Fibroblast of upper back skin (primary cell): ENCODE measurements around the gene NMRK2.

ENCODE experiments used
- DNase-seq: peaks from one replicate; pipeline ENCODE4 v3.0.0-alpha.2; 2013

NMRK2 gene

DNA sequence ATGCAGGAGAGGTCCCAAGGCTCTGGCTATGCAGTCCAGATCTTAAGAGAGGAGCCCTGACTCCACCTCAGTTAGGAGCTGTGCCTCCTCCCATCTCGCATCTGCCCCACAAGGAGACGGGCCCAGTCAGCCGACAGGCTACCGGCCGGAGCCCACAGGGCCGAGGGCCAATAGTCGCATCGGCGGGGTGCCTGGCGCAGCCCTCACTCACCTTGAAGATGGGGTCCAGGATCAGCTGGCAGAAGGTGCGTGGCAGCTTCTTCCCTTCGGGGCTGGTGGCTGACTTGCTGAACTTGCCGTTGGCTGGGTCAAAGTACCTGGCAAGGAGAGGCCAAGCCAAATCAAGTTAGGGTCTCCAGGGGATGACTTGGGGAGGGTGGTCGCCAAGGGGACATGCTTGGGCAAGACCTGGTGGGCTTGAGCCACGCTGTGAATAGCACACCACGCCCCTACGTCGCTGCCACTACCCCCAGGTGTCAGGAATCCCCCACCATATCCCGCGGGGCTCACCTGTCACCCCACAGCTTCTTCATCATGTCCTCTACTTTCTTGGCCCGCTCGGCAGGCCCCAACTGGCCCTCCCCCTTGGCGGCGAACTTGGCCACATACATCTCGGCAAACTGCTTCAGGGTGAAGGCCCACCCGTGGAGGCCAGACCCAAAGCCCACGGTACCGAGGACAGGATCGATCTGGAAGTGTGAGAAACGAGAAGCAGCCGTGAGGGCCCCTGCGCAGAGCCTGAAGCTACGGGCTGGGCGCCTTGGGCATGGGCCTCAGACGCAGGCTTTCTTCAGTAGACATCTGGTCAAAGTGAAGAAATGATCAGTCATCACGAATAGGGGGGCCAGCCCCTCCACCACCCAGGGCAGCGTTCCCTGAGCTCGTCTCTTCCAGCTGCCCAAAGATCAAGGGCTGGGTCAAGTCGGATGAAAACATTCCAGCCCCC, 49.1 kb downstream of the NMRK2 start:
- DNase-seq, result no peak

DNA sequence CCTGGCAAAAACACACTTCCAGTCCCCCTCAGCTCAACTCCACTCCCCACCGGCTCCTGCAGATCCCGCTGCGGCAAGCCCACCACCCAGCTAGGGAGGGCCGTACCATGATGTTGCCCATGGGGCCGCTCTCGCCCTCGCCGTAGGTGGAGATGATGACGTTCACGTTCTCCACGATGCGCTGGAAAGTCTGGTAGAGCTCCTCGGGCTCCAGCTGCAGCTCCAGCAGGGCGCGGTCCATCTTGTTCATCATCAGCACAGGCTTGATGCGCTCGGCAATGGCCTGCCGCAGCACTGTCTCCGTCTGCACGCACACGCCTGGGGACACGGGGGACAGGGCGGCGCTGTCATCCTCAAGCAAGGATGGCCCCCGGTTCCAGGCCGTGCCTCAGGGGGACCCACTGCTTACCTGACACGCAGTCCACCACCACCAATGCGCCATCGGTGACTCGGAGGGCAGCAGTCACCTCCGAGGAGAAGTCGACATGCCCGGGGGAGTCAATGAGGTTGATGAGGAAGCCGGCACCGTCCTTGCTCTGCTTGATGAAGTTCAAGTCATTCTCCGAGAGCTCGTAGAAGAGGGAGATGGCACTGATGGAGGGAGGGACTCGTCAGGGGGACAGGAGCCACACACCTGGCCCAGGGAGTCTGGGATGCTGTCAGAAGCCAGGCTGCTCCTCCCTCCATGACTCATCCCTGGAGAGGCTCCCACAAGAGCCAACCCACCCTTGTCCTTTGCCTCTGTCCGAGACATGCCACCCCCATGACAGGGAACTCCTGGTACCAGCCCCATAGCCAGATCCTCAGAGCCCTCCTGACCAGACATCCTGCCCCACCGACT, 50.1 kb downstream of the NMRK2 start:
- DNase-seq, result peak; percentile 49

DNA sequence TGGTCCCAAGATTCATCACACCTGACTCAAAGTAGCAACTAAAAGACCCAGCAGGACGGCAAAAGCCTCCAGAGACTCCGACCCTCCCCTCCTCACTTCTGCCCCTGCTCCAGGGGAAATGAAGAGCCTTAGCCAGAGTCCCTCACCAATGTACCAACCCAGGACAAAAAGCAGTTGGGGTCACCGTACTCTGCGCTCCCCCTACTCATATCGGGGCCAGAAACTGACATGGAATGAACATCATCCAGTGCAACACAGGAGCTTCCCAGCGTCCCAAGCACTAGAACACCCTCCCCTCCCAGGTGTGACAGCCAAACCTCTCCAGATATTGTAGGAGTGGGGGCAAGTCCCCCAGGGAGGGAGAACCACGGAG, 50.7 kb downstream of the NMRK2 start:
- DNase-seq, result no peak

DNA sequence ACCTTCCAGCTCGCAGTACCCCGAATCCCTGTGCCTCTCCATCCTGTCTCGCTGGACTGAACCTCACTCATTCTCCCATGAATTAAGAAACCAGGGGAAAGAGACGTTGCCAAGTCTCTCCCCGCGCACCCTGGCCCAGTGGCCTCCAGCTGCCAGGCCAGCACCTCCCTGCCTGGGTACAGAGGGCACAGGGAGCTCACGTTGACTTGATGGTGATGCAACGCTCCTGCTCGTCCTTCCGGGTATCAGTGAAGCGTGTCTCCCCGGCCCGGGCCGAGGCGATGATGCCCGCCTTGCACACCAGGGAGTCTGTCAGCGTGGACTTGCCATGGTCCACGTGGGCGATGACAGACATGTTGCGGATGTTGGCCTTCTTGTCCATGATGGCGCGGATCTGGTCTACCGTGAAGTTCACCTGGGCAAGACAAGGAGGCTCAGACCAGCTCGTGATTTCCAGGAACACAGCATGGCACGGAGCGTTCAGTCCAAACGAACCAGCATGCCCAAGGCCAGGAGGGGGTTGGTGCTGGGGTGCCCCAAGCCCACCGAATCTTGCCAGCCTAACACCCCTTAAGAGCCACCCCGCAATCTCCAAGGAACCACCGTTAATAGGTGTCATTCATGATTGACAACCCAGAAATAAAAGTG, 51.2 kb downstream of the NMRK2 start:
- peak; percentile 33 for DNase-seq

DNA sequence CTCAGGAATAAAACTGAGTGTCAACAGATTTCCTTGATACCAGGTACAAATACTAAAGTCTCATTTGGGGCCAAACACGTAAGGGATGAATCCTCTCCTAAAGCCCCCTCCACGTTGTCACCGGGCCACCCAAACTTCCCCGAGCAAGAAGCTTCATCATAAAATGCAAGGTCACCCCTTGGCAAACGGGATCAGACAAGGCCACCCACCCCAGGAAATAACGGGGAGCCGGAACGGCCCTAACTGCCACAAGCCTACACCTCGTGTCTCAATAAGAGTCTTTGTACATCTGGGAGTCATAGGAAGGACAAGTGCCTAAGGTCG, 51.7 kb downstream of the NMRK2 start:
- no peak for DNase-seq

DNA sequence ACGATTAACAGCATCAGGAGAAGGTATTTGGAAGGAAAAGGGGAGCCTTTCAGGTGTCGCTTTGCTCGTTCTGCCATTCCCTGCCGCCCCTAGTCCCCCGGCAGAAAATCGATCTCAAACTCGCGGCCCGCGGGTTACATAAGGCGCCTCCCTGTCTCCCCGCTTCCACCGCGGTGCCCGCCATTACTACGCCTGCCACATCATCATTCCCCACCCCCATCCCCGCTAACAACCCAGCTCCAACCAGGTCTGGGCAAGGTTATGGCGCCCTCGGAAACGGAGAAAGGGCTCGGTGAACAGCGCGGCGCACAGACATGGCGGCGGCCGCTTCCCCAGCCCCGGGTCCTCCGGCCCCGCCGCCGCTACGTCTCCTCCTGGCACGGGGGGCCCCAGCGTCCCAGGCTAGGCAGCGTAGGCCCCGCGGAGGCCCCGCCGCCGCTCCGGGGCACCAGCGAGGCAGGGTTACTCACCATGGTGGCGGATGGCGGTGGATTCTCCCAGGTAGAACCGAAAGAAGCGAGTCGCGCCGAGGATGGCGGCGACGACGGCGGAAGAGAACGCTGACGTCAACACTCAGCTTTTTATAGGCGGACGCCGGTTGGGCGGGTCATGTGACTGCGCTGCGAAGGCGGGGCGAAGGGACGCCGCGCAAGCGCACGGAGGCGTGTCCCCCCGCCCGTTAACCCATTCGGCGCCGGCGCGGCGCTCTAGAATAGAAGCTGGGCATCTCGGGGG, 52.2 kb downstream of the NMRK2 start, which contains the start of gene EEF2:
TSS of gene EEF2 (minus strand) at position 556 of the 735 bp plus-strand sequence. CDS start at position 473, 83 bp downstream.
- peak; percentile 90 for DNase-seq

DNA sequence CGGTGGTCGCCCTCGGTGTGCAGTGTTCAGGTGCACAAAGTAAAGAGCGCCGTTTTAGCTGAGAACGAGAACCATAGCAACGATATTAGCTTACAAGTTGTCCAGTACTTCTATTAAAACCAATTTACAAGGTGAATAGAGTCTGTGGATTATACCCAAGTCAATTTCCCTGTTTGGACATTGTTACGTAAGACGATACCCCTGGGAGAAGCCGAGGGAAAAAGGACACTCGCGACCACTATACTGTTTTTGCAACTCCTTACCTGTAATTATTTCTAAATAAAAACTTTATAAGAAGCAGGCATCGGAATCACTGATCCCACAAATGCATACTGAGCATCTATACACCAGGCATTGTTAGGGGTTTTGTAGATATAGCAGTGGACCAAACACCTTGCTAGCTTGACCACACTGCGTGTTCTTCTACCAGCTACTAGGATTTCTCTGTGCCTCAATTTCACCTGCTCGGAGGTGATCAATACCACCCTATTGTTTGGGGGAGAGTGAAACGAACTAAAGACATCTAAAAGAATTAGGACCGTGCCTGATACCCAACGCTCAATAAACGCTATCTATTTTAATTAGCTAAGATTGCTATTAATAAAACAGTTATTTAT, 52.9 kb downstream of the NMRK2 start:
- no peak for DNase-seq

DNA sequence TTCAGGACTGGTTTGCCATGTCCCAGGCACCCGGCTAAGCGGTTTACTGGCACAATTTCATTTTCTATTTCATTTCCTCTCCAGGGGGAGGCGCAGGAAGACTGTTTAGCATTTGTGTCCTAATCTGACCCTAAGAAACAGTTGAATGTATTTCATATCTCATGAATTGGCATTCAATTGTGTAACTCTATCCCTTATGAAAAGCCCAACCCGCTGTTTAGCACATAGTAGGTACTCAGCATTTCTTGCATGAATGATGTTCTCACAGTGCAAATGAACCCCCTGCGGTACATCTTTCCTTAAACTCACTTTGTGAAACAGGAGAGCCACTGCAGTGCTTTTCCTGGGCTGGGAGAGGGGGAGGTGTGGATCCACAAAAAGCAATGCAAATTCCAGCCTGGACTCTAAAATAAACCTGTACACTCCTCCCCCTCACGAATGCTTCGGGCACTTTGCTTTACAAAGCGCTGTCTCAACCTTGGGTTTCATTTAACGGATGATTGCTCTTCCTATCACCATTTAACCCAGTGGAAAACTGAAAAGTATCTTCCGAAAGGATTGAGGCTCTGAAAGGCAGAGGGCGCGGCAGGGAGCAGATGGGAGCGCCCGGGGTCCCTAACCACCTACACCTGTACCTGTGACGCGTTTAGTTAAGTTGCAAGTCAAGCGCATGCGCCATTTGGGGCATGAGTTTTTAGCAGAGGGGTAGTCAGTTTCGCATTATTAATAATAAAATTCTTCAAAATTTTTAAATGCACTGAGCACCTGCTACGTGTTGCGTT, 53.6 kb downstream of the NMRK2 start:
- peak; percentile 80 for DNase-seq

DNA sequence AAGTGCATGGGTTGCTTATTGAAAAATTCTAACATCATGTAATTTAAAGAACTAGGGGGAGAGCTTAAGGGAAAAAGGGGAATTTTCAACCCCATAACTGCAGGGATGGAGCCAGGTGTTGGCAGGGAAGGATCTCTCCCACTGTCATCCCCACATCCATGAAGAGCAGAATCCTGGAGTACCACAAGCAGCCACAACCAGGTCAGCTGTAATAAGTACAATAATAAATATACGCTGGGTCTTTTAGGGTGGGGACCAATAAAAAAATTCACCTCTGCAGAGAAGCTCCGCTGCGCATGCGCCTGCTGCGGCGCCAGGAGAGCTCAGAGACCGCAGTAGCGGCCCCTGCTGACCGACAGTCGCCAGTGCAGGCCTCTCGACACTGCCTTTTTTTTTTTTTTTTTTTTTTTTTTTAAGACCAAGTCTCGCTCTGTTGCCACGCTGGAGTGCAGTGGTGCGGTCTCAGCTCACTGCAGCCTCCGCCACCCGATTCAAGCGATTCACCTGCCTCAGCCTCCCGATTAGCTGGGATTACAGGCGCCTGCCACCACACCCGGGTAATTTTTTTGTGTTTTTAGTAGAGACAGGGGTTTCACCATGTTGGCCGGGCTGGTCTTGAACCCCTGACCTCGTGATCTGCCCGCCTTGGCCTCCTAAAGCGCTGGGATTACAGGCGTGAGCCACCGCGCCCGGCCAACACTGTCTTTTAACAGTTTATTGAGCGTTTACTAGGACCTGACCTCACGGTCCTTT, 54.9 kb downstream of the NMRK2 start:
- peak; percentile 81 for DNase-seq

DNA sequence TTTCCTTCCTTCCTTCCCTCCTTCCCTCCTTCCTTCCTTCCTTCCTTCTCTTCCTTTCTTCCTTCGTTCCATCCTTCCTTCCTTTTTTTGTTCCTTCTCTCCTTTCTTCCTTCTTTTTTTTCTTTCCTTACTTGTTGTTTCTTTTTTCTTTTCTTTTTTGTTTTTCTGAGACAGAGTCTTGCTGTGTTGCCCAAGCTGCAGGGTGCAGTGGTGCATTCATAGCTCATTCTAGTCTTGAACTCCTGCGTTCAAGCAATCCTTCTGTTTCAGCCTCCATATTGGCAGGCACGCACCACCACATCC, 57.9 kb downstream of the NMRK2 start:
- no peak for DNase-seq
